Progenitor cell of endocrine pancreas (in vitro differentiated cells): Measurements from ENCODE around the gene TCOF1. TPM values are rescaled to one million over a fixed set of nuclear protein-coding genes. Genes with fewer than 3 reads are reported as not detected.

Source experiments
- DNase-seq: peaks from one replicate; pipeline ENCODE4 v3.0.0; 2021; ENCODE audit warnings: low spot score; ENCODE audit not compliant: unreplicated experiment
- H3K27ac Mint-ChIP-seq: 2 replicates; pipeline ENCODE4 v1.8.0; 2021; ENCODE audit warnings: mild to moderate bottlenecking, moderate library complexity, mixed read lengths
- H3K27me3 Mint-ChIP-seq: 2 replicates; pipeline ENCODE4 v1.8.0; 2021; ENCODE audit warnings: mixed read lengths
- H3K36me3 Mint-ChIP-seq: 2 replicates; pipeline ENCODE4 v1.8.0; 2022; ENCODE audit warnings: mixed read lengths; ENCODE audit not compliant: insufficient read depth
- H3K4me1 Mint-ChIP-seq: 2 replicates; pipeline ENCODE4 v1.8.0; 2021; ENCODE audit warnings: low read depth, mixed read lengths
- H3K4me3 Mint-ChIP-seq: 2 replicates; pipeline ENCODE4 v1.8.0; 2021; ENCODE audit warnings: low read depth, mild to moderate bottlenecking, moderate library complexity, mixed read lengths
- H3K9me3 Mint-ChIP-seq: 2 replicates; pipeline ENCODE4 v1.8.0; 2021; ENCODE audit warnings: low read depth, mixed read lengths
- total RNA-seq: library from RNA; stranded (reverse); gene quantifications from 2 replicates; pipeline ENCODE4 v1.2.1, GENCODE V29; 2021
- TF ChIP-seq, protein P1 (sequence below): fragments of 200-600 bp; sonication (generic); IDR thresholded peaks from one replicate; pipeline ENCODE4 v1.5.0; 2021; ENCODE audit warnings: antibody characterized with exemption, mild to moderate bottlenecking; ENCODE audit not compliant: unreplicated experiment

Gene TCOF1
- total RNA-seq, 1 donor from 2014 or later, result 58.9 TPM

DNA sequence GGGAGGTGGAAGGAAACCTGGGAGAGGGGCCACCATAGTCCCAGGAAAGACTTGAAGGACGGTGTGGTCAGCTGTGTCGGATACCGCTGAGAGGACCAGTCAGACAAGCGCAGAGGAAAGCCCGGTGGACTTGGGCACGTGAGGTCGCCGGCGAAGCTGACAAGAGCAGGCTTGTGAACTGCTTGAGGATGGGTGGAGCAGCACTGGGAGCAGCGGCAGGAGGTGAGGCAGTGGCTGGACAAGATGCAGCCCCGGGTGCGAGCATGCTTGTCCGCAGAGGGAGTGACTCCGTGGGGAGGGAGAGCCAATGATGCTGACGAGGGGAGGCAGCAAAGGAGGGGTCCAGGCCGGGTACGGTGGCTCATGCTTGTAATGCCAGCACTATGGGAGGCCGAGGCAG is 73.6 kb downstream of the TCOF1 start:
- TF ChIP-seq, protein P1, sequence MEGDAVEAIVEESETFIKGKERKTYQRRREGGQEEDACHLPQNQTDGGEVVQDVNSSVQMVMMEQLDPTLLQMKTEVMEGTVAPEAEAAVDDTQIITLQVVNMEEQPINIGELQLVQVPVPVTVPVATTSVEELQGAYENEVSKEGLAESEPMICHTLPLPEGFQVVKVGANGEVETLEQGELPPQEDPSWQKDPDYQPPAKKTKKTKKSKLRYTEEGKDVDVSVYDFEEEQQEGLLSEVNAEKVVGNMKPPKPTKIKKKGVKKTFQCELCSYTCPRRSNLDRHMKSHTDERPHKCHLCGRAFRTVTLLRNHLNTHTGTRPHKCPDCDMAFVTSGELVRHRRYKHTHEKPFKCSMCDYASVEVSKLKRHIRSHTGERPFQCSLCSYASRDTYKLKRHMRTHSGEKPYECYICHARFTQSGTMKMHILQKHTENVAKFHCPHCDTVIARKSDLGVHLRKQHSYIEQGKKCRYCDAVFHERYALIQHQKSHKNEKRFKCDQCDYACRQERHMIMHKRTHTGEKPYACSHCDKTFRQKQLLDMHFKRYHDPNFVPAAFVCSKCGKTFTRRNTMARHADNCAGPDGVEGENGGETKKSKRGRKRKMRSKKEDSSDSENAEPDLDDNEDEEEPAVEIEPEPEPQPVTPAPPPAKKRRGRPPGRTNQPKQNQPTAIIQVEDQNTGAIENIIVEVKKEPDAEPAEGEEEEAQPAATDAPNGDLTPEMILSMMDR, result no peak
- no peak for DNase-seq
- Mint-ChIP-seq H3K4me1 (peaks cover 7% of the 10 kb centered on the region), H3K36me3 (no peaks in the 10 kb centered on the region), H3K27ac (no peak overlapping the region), H3K4me3 (no peak overlapping the region), H3K9me3 (no peaks in the 10 kb centered on the region), H3K27me3 (no peaks in the 10 kb centered on the region)

DNA sequence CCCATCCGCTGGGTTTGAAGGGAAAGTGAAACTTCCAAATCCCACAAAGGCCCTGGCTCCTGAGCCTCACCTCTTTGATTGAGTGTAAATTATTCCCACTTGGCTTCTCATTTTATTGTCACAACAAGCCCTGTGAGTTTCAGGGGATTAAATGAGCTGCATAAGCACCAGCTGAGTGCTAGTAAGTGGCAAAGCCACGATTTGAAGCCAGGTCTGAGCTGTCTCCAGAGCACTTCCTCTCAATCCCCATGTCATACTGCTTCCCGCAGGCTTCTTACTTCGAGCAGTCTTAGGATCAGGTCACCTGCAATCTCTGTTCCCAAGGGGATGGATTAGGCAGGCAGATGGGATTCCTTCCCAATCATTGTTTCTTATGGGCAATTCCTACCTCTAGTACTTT is 74.1 kb downstream of the TCOF1 start:
- no peak overlapping the region for H3K4me3 Mint-ChIP-seq
- no peak overlapping the region for H3K27ac Mint-ChIP-seq

DNA sequence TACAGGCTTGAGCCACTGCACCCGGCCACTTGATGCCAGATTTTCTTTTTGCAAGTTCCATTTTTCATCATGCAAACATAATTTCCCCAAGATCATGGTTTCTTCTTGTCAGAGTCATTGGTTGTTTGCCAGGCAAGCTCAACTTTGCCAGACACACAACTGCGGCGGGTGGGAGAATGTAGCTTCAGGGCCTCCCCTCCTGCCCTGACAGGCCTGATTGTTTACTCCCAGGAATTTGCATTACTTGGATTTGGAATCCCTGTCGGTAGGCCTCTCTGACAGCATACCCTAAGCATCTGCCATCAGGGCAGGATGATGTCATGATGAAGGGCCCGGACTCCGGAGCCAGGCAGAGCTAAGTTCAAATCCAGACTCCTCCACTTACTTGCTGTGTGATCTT is 77.0 kb downstream of the TCOF1 start:
- Mint-ChIP-seq H3K36me3 (no peaks in the 10 kb centered on the region), H3K27ac (no peak overlapping the region), H3K4me3 (no peak overlapping the region), H3K27me3 (peaks cover 3% of the 10 kb centered on the region), H3K9me3 (no peaks in the 10 kb centered on the region), H3K4me1 (no peaks in the 10 kb centered on the region)
- TF ChIP-seq, protein P1, result no peak
- DNase-seq, result no peak

More for the DNA sequence above, 74.1 kb downstream of the TCOF1 start:
- Mint-ChIP-seq H3K9me3 (no peaks in the 10 kb centered on the region), H3K27me3 (no peaks in the 10 kb centered on the region), H3K4me1 (peaks cover 7% of the 10 kb centered on the region), H3K36me3 (no peaks in the 10 kb centered on the region)
- DNase-seq, result no peak
- TF ChIP-seq, protein P1, result no peak

DNA sequence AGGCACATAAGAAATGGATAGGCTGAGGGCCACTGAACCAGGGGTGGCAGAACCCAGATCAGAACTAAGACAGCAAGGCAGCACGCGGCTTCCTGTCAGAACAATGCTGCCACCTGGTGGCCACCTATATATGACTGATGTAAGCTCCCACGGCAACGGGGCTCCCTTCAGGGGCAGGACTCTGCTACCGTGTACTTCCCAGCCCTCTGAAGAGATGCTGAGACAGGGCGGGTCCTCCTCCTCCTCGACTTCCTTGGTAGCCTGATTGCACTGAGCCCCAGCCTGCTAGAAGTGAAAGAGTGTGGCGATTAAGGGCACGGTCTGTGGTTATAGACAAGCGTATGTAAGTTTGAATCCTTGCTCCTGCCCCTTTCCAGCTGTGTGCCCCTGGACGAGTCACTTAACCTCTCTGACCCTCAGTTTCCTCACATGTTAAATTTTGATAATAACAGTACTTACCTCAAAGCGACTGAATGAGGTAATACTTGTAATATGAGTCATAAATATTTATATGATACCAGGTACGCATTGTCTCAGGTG is 78.7 kb downstream of the TCOF1 start:
- TF ChIP-seq, protein P1, result peak; percentile 87
- no peaks in the 10 kb centered on the region for H3K9me3 Mint-ChIP-seq
- H3K4me3 Mint-ChIP-seq, result no peak overlapping the region
- H3K4me1 Mint-ChIP-seq, result no peaks in the 10 kb centered on the region
- H3K27me3 Mint-ChIP-seq, result peaks cover 3% of the 10 kb centered on the region
- no peak overlapping the region for H3K27ac Mint-ChIP-seq
- no peaks in the 10 kb centered on the region for H3K36me3 Mint-ChIP-seq
- DNase-seq, result peak; percentile 76

DNA sequence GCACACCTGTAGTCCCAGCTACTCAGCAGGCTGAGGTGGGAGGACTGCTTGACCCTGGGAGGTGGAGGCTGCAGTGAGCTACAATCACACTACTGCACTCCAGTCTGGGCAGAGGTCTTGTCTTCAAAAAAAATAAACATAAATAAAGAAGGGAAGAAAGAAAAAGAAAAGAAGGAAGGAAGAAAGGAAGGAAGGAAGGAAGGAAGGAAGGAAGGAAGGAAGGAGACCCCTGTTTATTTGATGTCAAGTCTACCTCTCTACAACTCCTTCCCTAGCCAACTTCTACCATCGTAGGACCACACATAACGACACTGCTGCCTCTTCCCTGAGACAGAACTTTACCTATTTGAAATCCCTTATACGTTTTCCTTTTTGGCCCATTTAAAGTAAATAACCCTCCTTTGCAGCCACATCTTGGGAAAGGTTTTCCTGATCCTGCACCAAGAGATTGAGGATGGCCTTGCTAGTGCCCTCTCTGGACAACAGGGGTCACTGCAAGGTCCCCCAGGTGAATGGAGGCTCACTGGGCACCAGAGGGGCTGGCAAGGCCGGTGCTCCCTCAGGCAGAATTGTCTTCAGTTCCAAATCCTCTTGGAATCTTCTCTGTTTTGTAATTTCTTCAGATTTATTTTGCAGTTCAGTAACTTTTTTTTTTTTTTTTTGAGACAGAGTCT is 81.5 kb downstream of the TCOF1 start:
- Mint-ChIP-seq H3K27me3 (peaks cover 3% of the 10 kb centered on the region), H3K36me3 (peaks cover 8% of the 10 kb centered on the region), H3K4me1 (no peaks in the 10 kb centered on the region), H3K4me3 (no peak overlapping the region), H3K27ac (no peak overlapping the region), H3K9me3 (no peaks in the 10 kb centered on the region)
- DNase-seq, result no peak
- TF ChIP-seq, protein P1, result peak; percentile 63
